HepG2 (cell line): Measurements from ENCODE around the gene PLEKHH3. TPM values are rescaled to one million over a fixed set of nuclear protein-coding genes. Genes with fewer than 3 reads are reported as not detected.
A peak's percentile ranks its signal among the peaks of the same experiment; 100 is the strongest.

Experiments
- ATAC-seq: fragments of 200-7000 bp; cut with Tn5 transposase; 3 replicates; pipeline ENCODE4 v1.9.1; 2020; ENCODE audit warnings: mild to moderate bottlenecking, moderate library complexity
- BruUV-seq: library from RNA; stranded (reverse); fragments of 400-500 nt; replicated peaks from 2 replicates; lab custom pipeline; 2021; lab: Mats Ljungman, UMichigan
- CTCF ChIA-PET: fragments of 300-600 bp; formaldehyde crosslinking; extraction: SDS; loops from one replicate; lab custom pipeline; 2021; ENCODE audit warnings: low total read pairs, inconsistent platforms, low intra/inter-chr PET ratio; lab: Yijun Ruan, JAX
- POLR2A ChIA-PET: fragments of 350-600 bp; sonication (Branson Sonifier 250); formaldehyde crosslinking; loops from one replicate; lab custom pipeline; 2020; ENCODE audit warnings: antibody characterized with exemption, inconsistent platforms; lab: Yijun Ruan, JAX
- DNase-seq: peaks from one replicate; pipeline ENCODE4 v3.0.0-alpha.2; 2015; ENCODE audit warnings: low spot score
- FAIRE-seq: peaks from 3 replicates; lab custom pipeline; 2011; peaks lifted over from hg19 to GRCh38; lab: Jason Lieb, UNC
- H2AFZ ChIP-seq: one replicate; pipeline ENCODE4 v1.6.1; 2011; ENCODE audit warnings: low read length, inconsistent platforms
- H3K27ac ChIP-seq: fragments of 300-600 bp; 3 replicates; pipeline ENCODE4 v1.8.0; 2011; ENCODE audit warnings: mixed run types, mild to moderate bottlenecking, mixed read lengths, low read length, inconsistent platforms; ENCODE audit not compliant: insufficient read depth; ENCODE audit errors: extremely low read length
- H3K27me3 ChIP-seq, 2 experiments: fragments of 200-600 bp in 1 of 2; 2 replicates in 1 of 2; 3 replicates in 1 of 2; pipeline versions ENCODE4 v1.6.0 to v1.8.0; 2011; ENCODE audit warnings: low read length in 2 of 2, mild to moderate bottlenecking in 2 of 2, moderate library complexity in 2 of 2, inconsistent platforms in 1 of 2; ENCODE audit not compliant: insufficient read depth in 2 of 2, control insufficient read depth in 1 of 2
- H3K36me3 ChIP-seq, 2 experiments: fragments of 200-600 bp in 1 of 2; replicated peaks in 1 of 2; 2 replicates in 1 of 2; 3 replicates in 1 of 2; pipeline versions ENCODE4 v1.5.1 to v1.8.0; 2011; ENCODE audit warnings: low read length in 2 of 2, inconsistent platforms in 1 of 2; ENCODE audit not compliant: insufficient read depth in 2 of 2, control insufficient read depth in 1 of 2
- H3K4me1 ChIP-seq: 2 replicates; pipeline ENCODE4 v1.5.1; 2012; ENCODE audit warnings: low read length, inconsistent platforms; ENCODE audit not compliant: insufficient read depth
- H3K4me2 ChIP-seq: 2 replicates; pipeline ENCODE4 v1.6.0; 2011; ENCODE audit warnings: low read depth, low read length, inconsistent platforms
- H3K4me3 ChIP-seq, 3 experiments: fragments of 200-600 bp in 1 of 3; sonication (generic), shearing (Covaris generic) in 1 of 3; replicated peaks in 1 of 3; 2 replicates each; pipeline ENCODE4 v1.5.1; 2011 to 2016; ENCODE audit warnings: low read length in 3 of 3, inconsistent platforms in 2 of 3, low read depth in 2 of 3, mild to moderate bottlenecking in 2 of 3, control low read depth in 1 of 3, mixed read lengths in 1 of 3; ENCODE audit not compliant: insufficient read depth in 1 of 3
- H3K79me2 ChIP-seq: one replicate; pipeline ENCODE4 v1.6.1; 2011; ENCODE audit warnings: low read length, inconsistent platforms; ENCODE audit not compliant: insufficient read depth
- H3K9ac ChIP-seq: 2 replicates; pipeline ENCODE4 v1.6.0; 2011; ENCODE audit warnings: mild to moderate bottlenecking, low read depth, low read length, inconsistent platforms; ENCODE audit not compliant: insufficient read depth
- H3K9me3 ChIP-seq: 2 replicates; pipeline ENCODE4 v1.5.1; 2012; ENCODE audit warnings: mild to moderate bottlenecking, low read length
- H4K20me1 ChIP-seq: 2 replicates; pipeline ENCODE4 v1.6.0; 2011; ENCODE audit warnings: inconsistent platforms, mild to moderate bottlenecking, low read length, moderate library complexity; ENCODE audit not compliant: insufficient read depth
- ARID2 ChIP-seq: sonication (generic); formaldehyde crosslinking; IDR thresholded peaks from 2 replicates; pipeline ENCODE4 v1.8.1; 2022; ENCODE audit warnings: mild to moderate bottlenecking, missing genetic modification reagents, borderline replicate concordance
- ATRX ChIP-seq: sonication (generic); formaldehyde crosslinking; IDR thresholded peaks from 2 replicates; pipeline ENCODE4 v1.4.0; 2020; ENCODE audit warnings: missing genetic modification reagents, borderline replicate concordance
- CREM ChIP-seq, 2 experiments: sonication (generic) in 1 of 2; formaldehyde crosslinking in 1 of 2; IDR thresholded peaks; 2 replicates each; pipeline versions ENCODE4 v1.4.0 to v1.6.1; 2016 to 2020; ENCODE audit warnings: antibody characterized with exemption in 1 of 2, mild to moderate bottlenecking in 1 of 2, missing genetic modification reagents in 1 of 2
- EP300 ChIP-seq, 3 experiments: sonication (generic) in 1 of 3; formaldehyde crosslinking in 1 of 3; IDR thresholded peaks; 2 replicates each; pipeline versions ENCODE4 v1.5.1 to v1.6.1; 2011 to 2020; ENCODE audit warnings: low read depth in 2 of 3, low read length in 2 of 3, borderline replicate concordance in 1 of 3, improper control_type of control experiment in 1 of 3, mild to moderate bottlenecking in 1 of 3, missing genetic modification reagents in 1 of 3, moderate library complexity in 1 of 3
- FOSL2 ChIP-seq: sonication (generic); formaldehyde crosslinking; IDR thresholded peaks from 2 replicates; pipeline ENCODE4 v1.4.0; 2020; ENCODE audit warnings: missing genetic modification reagents
- HNRNPUL1 ChIP-seq: fragments of 200-400 bp; formaldehyde crosslinking; IDR thresholded peaks from 2 replicates; pipeline ENCODE4 v1.6.1; 2017; ENCODE audit warnings: low read depth, mild to moderate bottlenecking, low read length, moderate library complexity
- HOXA7 ChIP-seq: sonication (generic); formaldehyde crosslinking; IDR thresholded peaks from 2 replicates; pipeline ENCODE4 v1.8.1; 2022; ENCODE audit warnings: mild to moderate bottlenecking, missing genetic modification reagents, moderate library complexity
- MAF1 ChIP-seq: sonication (generic); formaldehyde crosslinking; IDR thresholded peaks from 2 replicates; pipeline ENCODE4 v1.5.0; 2020; ENCODE audit warnings: missing genetic modification reagents, borderline replicate concordance
- NR2F2 ChIP-seq: IDR thresholded peaks from 2 replicates; pipeline ENCODE4 v1.6.1; 2012; ENCODE audit warnings: low read depth, inconsistent platforms, borderline replicate concordance
- POGZ ChIP-seq: sonication (generic); formaldehyde crosslinking; IDR thresholded peaks from 2 replicates; pipeline ENCODE4 v1.4.0; 2020; ENCODE audit warnings: mild to moderate bottlenecking, missing genetic modification reagents
- RBM22 ChIP-seq: fragments of 200-400 bp; formaldehyde crosslinking; optimal IDR thresholded peaks from 2 replicates; pipeline ENCODE3; 2017; ENCODE audit warnings: mild to moderate bottlenecking, low read length, moderate library complexity
- SP140L ChIP-seq: sonication (generic); formaldehyde crosslinking; IDR thresholded peaks from 2 replicates; pipeline ENCODE4 v1.4.0; 2020; ENCODE audit warnings: missing genetic modification reagents, borderline replicate concordance
- WGBS: methylation state at CpG from one replicate; pipeline ENCODE4 v1.1.6; 2017; ENCODE audit warnings: low lambda C conversion rate; 5-methylcytosine and 5-hydroxymethylcytosine counted together
- in situ Hi-C: cut with HindIII; loops from 2 replicates; pipeline ENCODE4 v1.10.0; 2017; ENCODE audit warnings: low pct_unique_long_range_greater_than_20kb; ENCODE audit not compliant: extremely low pct_ligation_motif_present
- intact Hi-C: fragments of 100-400 bp; cut with micrococcal nuclease; formaldehyde crosslinking; loops from one replicate; pipeline ENCODE4 v1.10.0; 2022; ENCODE audit not compliant: unreplicated experiment
- polyA plus RNA-seq, 8 experiments: library from polyadenylated mRNA; depleted of rRNA in 3 of 8; stranded (reverse) in 7 of 8; unstranded in 1 of 8; fragments of >200 nt; fragmentation: Illumina TruSeq in 4 of 8; extraction: Trizol in 4 of 8; gene quantifications; 2 replicates each; pipeline versions ENCODE4 v1.2.1 to v1.2.3, GENCODE V29; 2011 to 2016; ENCODE audit warnings: low read depth in 4 of 8, missing spikeins in 1 of 8, mixed read lengths in 1 of 8; ENCODE audit not compliant: insufficient read depth in 1 of 8
- total RNA-seq, 5 experiments: library from RNA; depleted of rRNA; stranded (reverse); fragments of >200 nt; fragmentation: Illumina TruSeq; extraction: Trizol; gene quantifications; 2 replicates each; pipeline ENCODE4 v1.2.3, GENCODE V29; 2016; ENCODE audit warnings: low read depth in 1 of 5
- TF ChIP-seq, protein P1 (sequence below): sonication (generic); formaldehyde crosslinking; IDR thresholded peaks from 2 replicates; pipeline ENCODE4 v1.5.0; 2020; ENCODE audit warnings: missing genetic modification reagents
- TF ChIP-seq, protein P2 (sequence below): sonication (generic); formaldehyde crosslinking; IDR thresholded peaks from 2 replicates; pipeline ENCODE4 v1.8.0; 2022; ENCODE audit warnings: missing genetic modification reagents, mild to moderate bottlenecking, moderate library complexity, borderline replicate concordance

The PLEKHH3 gene
- total and polyA plus RNA-seq, 2 of the 13 experiments (the other 11 are each of a cell fraction or from before 2014, with no cell fraction given), result 6.0 to 19.9 TPM

DNA sequence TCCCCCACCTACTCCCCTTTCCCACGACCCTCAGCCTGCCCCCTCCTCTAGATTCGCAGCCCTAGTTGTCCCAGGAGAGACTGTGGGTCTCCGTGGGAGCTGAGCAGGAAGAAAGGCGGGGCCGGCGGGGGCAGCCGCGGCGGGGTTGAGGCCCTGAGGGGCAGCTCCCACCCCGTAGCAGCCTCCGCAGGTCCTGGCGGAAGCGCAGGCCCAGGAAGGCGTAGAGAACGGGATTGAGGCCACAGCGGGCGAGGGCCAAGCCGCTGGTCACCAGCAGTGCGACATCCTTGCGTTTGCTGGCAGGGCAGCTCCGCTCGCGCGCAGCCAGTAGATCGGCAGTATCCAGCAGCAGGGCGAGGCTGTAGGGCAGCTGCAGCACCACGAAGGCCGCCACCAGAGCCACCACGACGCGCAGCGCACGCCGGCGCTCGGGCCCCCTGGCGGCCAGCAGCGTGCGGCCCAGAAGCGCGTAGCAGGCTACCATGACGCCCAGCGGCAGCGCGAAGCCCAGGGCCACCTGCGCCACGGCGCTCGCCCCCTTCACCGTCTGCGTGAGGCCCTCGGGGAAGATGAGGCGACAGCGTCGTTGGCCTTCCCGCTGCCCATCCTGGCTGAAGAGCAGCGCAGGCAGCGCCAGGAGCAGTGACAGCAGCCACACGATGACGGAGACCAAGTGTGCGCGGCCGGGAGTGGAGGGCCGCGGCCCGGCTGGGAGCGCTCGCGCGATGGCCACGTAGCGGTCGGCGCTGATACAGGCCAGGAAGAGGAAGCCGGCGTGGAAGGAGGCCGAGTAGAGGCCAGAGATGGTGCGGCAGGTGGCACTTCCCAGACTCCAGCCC, 2.9 kb upstream of the PLEKHH3 start:
- no peaks in the 10 kb centered on the region for H3K27me3 ChIP-seq
- ATAC-seq (no peak), DNase-seq (no peak), FAIRE-seq (no peak)
- no peaks in the 10 kb centered on the region for H3K9me3 ChIP-seq
- ChIA-PET POLR2A (interaction anchor here (1.2 to 6.3 kb wide), 11 partner anchors 12 to 319 kb away, joined by 3 to 65 read pairs (median 8); partner anchors contain the start of genes PSMC3IP, RETREG3, RPL27 and TUBG1), CTCF (interaction anchor here (1.7 kb wide), 1 partner anchor 61 kb away, joined by 6 read pairs; no protein-coding TSS in a partner anchor)
- H2AFZ ChIP-seq, result no peak overlapping the region
- H3K79me2 ChIP-seq, result peaks cover 19% of the 10 kb centered on the region
- intact Hi-C loops (loop anchor here (2.0 kb wide), 2 partner anchors 71 to 101 kb away; partner anchors contain the start of genes RETREG3 and TUBG1), in situ Hi-C loops (no loop called here)
- H3K36me3 ChIP-seq, result no peaks in the 10 kb centered on the region
- peaks cover 54% of the 10 kb centered on the region for H3K4me1 ChIP-seq
- H3K4me3 ChIP-seq, result 0 out of 6 replicates have a peak overlapping the region, but pooled peaks of 1 of the 3 experiments have one; percentile 88
- peak overlapping the region; percentile 35 for H3K27ac ChIP-seq
- no TSS peak for BruUV-seq
- no peaks in the 10 kb centered on the region; the same call in 1 of the 2 replicates for H4K20me1 ChIP-seq
- H3K4me2 ChIP-seq, result peak overlapping the region; percentile 99
- H3K9ac ChIP-seq, result peak overlapping the region; percentile 30; the same call in 1 of the 2 replicates
- 94% methylated on average over 77 of the region's 78 CpGs for WGBS
- no peak for TF ChIP-seq POGZ
- no peak for TF ChIP-seq FOSL2 (CRISPR knock-in tag)
- TF ChIP-seq, protein P1, sequence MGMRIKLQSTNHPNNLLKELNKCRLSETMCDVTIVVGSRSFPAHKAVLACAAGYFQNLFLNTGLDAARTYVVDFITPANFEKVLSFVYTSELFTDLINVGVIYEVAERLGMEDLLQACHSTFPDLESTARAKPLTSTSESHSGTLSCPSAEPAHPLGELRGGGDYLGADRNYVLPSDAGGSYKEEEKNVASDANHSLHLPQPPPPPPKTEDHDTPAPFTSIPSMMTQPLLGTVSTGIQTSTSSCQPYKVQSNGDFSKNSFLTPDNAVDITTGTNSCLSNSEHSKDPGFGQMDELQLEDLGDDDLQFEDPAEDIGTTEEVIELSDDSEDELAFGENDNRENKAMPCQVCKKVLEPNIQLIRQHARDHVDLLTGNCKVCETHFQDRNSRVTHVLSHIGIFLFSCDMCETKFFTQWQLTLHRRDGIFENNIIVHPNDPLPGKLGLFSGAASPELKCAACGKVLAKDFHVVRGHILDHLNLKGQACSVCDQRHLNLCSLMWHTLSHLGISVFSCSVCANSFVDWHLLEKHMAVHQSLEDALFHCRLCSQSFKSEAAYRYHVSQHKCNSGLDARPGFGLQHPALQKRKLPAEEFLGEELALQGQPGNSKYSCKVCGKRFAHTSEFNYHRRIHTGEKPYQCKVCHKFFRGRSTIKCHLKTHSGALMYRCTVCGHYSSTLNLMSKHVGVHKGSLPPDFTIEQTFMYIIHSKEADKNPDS (CRISPR knock-in tag), result no peak
- TF ChIP-seq ARID2 (CRISPR knock-in tag), result no peak
- no peak for TF ChIP-seq HOXA7 (CRISPR knock-in tag)
- TF ChIP-seq CREM (IDR thresholded peaks at IDR 0.05), result no peak
- TF ChIP-seq CREM (CRISPR knock-in tag; IDR thresholded peaks at IDR 0.05), result no peak
- TF ChIP-seq, protein P2, sequence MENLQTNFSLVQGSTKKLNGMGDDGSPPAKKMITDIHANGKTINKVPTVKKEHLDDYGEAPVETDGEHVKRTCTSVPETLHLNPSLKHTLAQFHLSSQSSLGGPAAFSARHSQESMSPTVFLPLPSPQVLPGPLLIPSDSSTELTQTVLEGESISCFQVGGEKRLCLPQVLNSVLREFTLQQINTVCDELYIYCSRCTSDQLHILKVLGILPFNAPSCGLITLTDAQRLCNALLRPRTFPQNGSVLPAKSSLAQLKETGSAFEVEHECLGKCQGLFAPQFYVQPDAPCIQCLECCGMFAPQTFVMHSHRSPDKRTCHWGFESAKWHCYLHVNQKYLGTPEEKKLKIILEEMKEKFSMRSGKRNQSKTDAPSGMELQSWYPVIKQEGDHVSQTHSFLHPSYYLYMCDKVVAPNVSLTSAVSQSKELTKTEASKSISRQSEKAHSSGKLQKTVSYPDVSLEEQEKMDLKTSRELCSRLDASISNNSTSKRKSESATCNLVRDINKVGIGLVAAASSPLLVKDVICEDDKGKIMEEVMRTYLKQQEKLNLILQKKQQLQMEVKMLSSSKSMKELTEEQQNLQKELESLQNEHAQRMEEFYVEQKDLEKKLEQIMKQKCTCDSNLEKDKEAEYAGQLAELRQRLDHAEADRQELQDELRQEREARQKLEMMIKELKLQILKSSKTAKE (CRISPR knock-in tag), result no peak
- no peak for TF ChIP-seq ATRX
- no peak for TF ChIP-seq HNRNPUL1
- no peak for TF ChIP-seq MAF1 (CRISPR knock-in tag)
- no peak for TF ChIP-seq RBM22
- no peak for TF ChIP-seq NR2F2
- TF ChIP-seq SP140L, result no peak
- no peak for TF ChIP-seq EP300 (IDR thresholded peaks at IDR 0.05; ENCODE audit: low read depth in 2 of 2, low read length in 2 of 2)
- TF ChIP-seq EP300 (CRISPR knock-in tag; IDR thresholded peaks at IDR 0.05; ENCODE audit: borderline replicate concordance), result peak; percentile 22; the same call in 1 of the 2 replicates
